Measurements from ENCODE around the gene IL36B. TPM values are rescaled to one million over a fixed set of nuclear protein-coding genes. Genes with fewer than 3 reads are reported as not detected.

The IL36B gene
- polyA plus RNA-seq, 3 donors, result not detected

- intact Hi-C loops (cut with micrococcal nuclease), result no loop called here
- no peaks in the 10 kb centered on the region for H3K36me3 Mint-ChIP-seq
- Histone ChIP-seq H4K20me1 (ENCODE audit: insufficient read depth, low read length) (no peaks in the 10 kb centered on the region), H3K79me2 (ENCODE audit: insufficient read depth, low read length) (no peaks in the 10 kb centered on the region), H2AFZ (ENCODE audit: insufficient read depth, low read depth, low read length, poor library complexity, severe bottlenecking) (no peak overlapping the region), H3K36me3 (replicated peaks in 1 of 2; ENCODE audit: control insufficient read depth in 1 of 2, insufficient read depth in 2 of 2, low read length in 2 of 2) (no peaks in the 10 kb centered on the region), H3K9me3 (replicated peaks in 1 of 2; ENCODE audit: control insufficient read depth in 1 of 2, insufficient read depth in 1 of 2, low read length in 2 of 2) (no peaks in the 10 kb centered on the region), H3K4me2 (replicated peaks; ENCODE audit: extremely low read depth, low read length, poor library complexity, severe bottlenecking) (no peak overlapping the region), H3K9ac (ENCODE audit: insufficient read depth, low read length, poor library complexity, severe bottlenecking) (no peak overlapping the region), H3K4me3 (replicated peaks in 1 of 3; ENCODE audit: low read depth in 2 of 3, low read length in 3 of 3) (no peak overlapping the region), H3K27ac (ENCODE audit: low read depth in 1 of 2, low read length in 2 of 2) (no peak overlapping the region), H3K27me3 (ENCODE audit: control insufficient read depth in 2 of 2, insufficient read depth in 2 of 2, low read length in 2 of 2) (no peaks in the 10 kb centered on the region), H3K4me1 (ENCODE audit: control insufficient read depth in 1 of 2, insufficient read depth in 2 of 2, low read length in 2 of 2) (no peaks in the 10 kb centered on the region)
- no peak overlapping the region for H3K4me3 Mint-ChIP-seq
- H3K27ac Mint-ChIP-seq, result no peak overlapping the region
- DNase-seq, result no peak
- peaks cover 2 to 6% (median 4%) of the 10 kb centered on the region in 3 donors for H3K27me3 Mint-ChIP-seq (ENCODE audit: low read depth in 3 of 3)
- no peak for TF ChIP-seq CTCF (IDR thresholded peaks at IDR 0.05)
- H3K9me3 Mint-ChIP-seq, result peaks cover 0 to 2% (median 0%) of the 10 kb centered on the region in 7 donors
- WGBS (ENCODE audit: insufficient coverage), result 89% methylated on average over 1 of the region's 1 CpG
- no peaks in the 10 kb centered on the region for H3K4me1 Mint-ChIP-seq
Observed at GRCh38 chr2:113064898-113065297, 12.2 kb upstream of the IL36B start.

GRCh38 chr2:113064281-113064680 lies 11.6 kb upstream of the IL36B start:
- no peaks in the 10 kb centered on the region for H3K4me1 Mint-ChIP-seq
- H3K9ac ChIP-seq (ENCODE audit: insufficient read depth, low read length, poor library complexity, severe bottlenecking), result no peak overlapping the region
- H3K9me3 Mint-ChIP-seq, result peaks cover 0 to 2% (median 0%) of the 10 kb centered on the region in 7 donors
- no peak overlapping the region for H3K27ac ChIP-seq (ENCODE audit: low read depth in 1 of 2, low read length in 2 of 2)
- no peak overlapping the region for H3K4me2 ChIP-seq (replicated peaks; ENCODE audit: extremely low read depth, low read length, poor library complexity, severe bottlenecking)
- H3K27me3 Mint-ChIP-seq (ENCODE audit: low read depth in 3 of 3), result peaks cover 4 to 6% (median 4%) of the 10 kb centered on the region in 3 donors
- no peak overlapping the region for H3K27ac Mint-ChIP-seq
- intact Hi-C loops (cut with micrococcal nuclease), result no loop called here
- H3K36me3 ChIP-seq (replicated peaks in 1 of 2; ENCODE audit: control insufficient read depth in 1 of 2, insufficient read depth in 2 of 2, low read length in 2 of 2), result no peaks in the 10 kb centered on the region
- H2AFZ ChIP-seq (ENCODE audit: insufficient read depth, low read depth, low read length, poor library complexity, severe bottlenecking), result no peak overlapping the region
- 87% methylated on average over 3 of the region's 5 CpGs for WGBS (ENCODE audit: insufficient coverage)
- H3K27me3 ChIP-seq (ENCODE audit: control insufficient read depth in 2 of 2, insufficient read depth in 2 of 2, low read length in 2 of 2), result no peaks in the 10 kb centered on the region
- no peak overlapping the region for H3K4me3 Mint-ChIP-seq
- no peaks in the 10 kb centered on the region for H4K20me1 ChIP-seq (ENCODE audit: insufficient read depth, low read length)
- H3K79me2 ChIP-seq (ENCODE audit: insufficient read depth, low read length), result no peaks in the 10 kb centered on the region
- no peaks in the 10 kb centered on the region for H3K9me3 ChIP-seq (replicated peaks in 1 of 2; ENCODE audit: control insufficient read depth in 1 of 2, insufficient read depth in 1 of 2, low read length in 2 of 2)
- no peaks in the 10 kb centered on the region for H3K36me3 Mint-ChIP-seq
- H3K4me1 ChIP-seq (ENCODE audit: control insufficient read depth in 1 of 2, insufficient read depth in 2 of 2, low read length in 2 of 2), result no peaks in the 10 kb centered on the region
- no peak overlapping the region for H3K4me3 ChIP-seq (replicated peaks in 1 of 3; ENCODE audit: low read depth in 2 of 3, low read length in 3 of 3)
- no peak for DNase-seq
- no peak for TF ChIP-seq CTCF (IDR thresholded peaks at IDR 0.05)

Measured in CD14-positive monocyte (primary cell).